ENCODE measurements around the gene NLGN4X.

DNA sequence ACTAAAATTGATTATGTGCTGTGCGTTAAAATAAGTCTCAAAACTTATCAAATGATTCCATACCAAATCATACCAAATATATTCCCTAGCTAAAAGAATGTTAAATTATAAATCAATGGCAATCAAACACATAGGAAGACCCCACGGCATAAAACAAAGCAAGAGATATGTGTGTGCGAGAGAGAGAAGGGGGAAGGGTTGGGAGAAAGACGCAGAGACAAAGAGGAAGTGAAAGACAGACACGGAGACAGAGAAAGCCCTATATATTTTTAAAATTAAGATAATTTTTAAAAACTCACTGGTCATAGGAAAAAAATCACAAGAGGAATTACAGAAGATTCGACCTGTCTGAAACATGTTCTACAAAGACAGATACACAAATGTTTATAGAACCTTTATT lies 371.4 kb downstream of the NLGN4X start:
- TF ChIP-seq, protein P1, sequence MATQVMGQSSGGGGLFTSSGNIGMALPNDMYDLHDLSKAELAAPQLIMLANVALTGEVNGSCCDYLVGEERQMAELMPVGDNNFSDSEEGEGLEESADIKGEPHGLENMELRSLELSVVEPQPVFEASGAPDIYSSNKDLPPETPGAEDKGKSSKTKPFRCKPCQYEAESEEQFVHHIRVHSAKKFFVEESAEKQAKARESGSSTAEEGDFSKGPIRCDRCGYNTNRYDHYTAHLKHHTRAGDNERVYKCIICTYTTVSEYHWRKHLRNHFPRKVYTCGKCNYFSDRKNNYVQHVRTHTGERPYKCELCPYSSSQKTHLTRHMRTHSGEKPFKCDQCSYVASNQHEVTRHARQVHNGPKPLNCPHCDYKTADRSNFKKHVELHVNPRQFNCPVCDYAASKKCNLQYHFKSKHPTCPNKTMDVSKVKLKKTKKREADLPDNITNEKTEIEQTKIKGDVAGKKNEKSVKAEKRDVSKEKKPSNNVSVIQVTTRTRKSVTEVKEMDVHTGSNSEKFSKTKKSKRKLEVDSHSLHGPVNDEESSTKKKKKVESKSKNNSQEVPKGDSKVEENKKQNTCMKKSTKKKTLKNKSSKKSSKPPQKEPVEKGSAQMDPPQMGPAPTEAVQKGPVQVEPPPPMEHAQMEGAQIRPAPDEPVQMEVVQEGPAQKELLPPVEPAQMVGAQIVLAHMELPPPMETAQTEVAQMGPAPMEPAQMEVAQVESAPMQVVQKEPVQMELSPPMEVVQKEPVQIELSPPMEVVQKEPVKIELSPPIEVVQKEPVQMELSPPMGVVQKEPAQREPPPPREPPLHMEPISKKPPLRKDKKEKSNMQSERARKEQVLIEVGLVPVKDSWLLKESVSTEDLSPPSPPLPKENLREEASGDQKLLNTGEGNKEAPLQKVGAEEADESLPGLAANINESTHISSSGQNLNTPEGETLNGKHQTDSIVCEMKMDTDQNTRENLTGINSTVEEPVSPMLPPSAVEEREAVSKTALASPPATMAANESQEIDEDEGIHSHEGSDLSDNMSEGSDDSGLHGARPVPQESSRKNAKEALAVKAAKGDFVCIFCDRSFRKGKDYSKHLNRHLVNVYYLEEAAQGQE (IDR thresholded peaks at IDR 0.05; ENCODE audit: insufficient read depth in 1 of 2, low read depth in 2 of 2, low read length in 1 of 2), result no peak
- no peak for TF ChIP-seq CTCF (IDR thresholded peaks at IDR 0.05)
- no peak for TF ChIP-seq POLR2AphosphoS5 (IDR thresholded peaks at IDR 0.05; ENCODE audit: low read depth, low read length)
- no peak for TF ChIP-seq SIN3A (IDR thresholded peaks at IDR 0.05; ENCODE audit: borderline replicate concordance, insufficient read depth, low read depth, low read length)
- no peak for TF ChIP-seq TCF7L2 (IDR thresholded peaks at IDR 0.05; ENCODE audit: low read depth, low read length)
